ENCODE results near the gene HJURP. TPM values are rescaled to one million over a fixed set of nuclear protein-coding genes. Genes with fewer than 3 reads are reported as not detected.

Gene HJURP
- total RNA-seq, 1 donor from 2014 or later, result 1.5 TPM

GRCh38 chr2:233832869-233833311, 21.4 kb downstream of the HJURP start:
- intact Hi-C loops (cut with DNase I), result no loop called here
- ATAC-seq (no peak), DNase-seq (no peak)
- Histone ChIP-seq H3K27ac (no peak overlapping the region), H3K27me3 (ENCODE audit: low read depth) (no peaks in the 10 kb centered on the region), H3K4me1 (no peaks in the 10 kb centered on the region), H3K4me3 (no peak overlapping the region), H3K9me3 (no peaks in the 10 kb centered on the region), H3K36me3 (no peaks in the 10 kb centered on the region)
- no peak for TF ChIP-seq CTCF (IDR thresholded peaks at IDR 0.05)

GRCh38 chr2:233832414-233832813, 21.9 kb downstream of the HJURP start:
- no peak for ATAC-seq
- no peaks in the 10 kb centered on the region for H3K9me3 ChIP-seq
- TF ChIP-seq CTCF (IDR thresholded peaks at IDR 0.05), result no peak
- H3K27me3 ChIP-seq (ENCODE audit: low read depth), result no peaks in the 10 kb centered on the region
- no peak for DNase-seq
- no peak overlapping the region for H3K4me3 ChIP-seq
- H3K27ac ChIP-seq, result no peak overlapping the region
- intact Hi-C loops (cut with DNase I), result no loop called here
- no peaks in the 10 kb centered on the region for H3K36me3 ChIP-seq
- no peaks in the 10 kb centered on the region for H3K4me1 ChIP-seq

- DNase-seq (no peak), ATAC-seq (no peak)
- Histone ChIP-seq H3K9me3 (no peaks in the 10 kb centered on the region), H3K4me1 (no peaks in the 10 kb centered on the region), H3K36me3 (no peaks in the 10 kb centered on the region), H3K27me3 (ENCODE audit: low read depth) (no peaks in the 10 kb centered on the region), H3K4me3 (no peak overlapping the region), H3K27ac (no peak overlapping the region)
- intact Hi-C loops (cut with DNase I), result no loop called here
- TF ChIP-seq CTCF (IDR thresholded peaks at IDR 0.05), result no peak
Measured at GRCh38 chr2:233831861-233832260, 22.5 kb downstream of the HJURP start.

- ATAC-seq (no peak), DNase-seq (no peak)
- Histone ChIP-seq H3K36me3 (no peaks in the 10 kb centered on the region), H3K27ac (no peak overlapping the region), H3K4me1 (no peaks in the 10 kb centered on the region), H3K27me3 (ENCODE audit: low read depth) (no peaks in the 10 kb centered on the region), H3K4me3 (no peak overlapping the region), H3K9me3 (no peaks in the 10 kb centered on the region)
- intact Hi-C loops (cut with DNase I), result no loop called here
- no peak for TF ChIP-seq CTCF (IDR thresholded peaks at IDR 0.05)
Measured at GRCh38 chr2:233831011-233831721, 23.2 kb downstream of the HJURP start.

GRCh38 chr2:233830111-233830802, 24.1 kb downstream of the HJURP start:
- Histone ChIP-seq H3K27ac (no peak overlapping the region), H3K27me3 (ENCODE audit: low read depth) (no peaks in the 10 kb centered on the region), H3K4me3 (no peak overlapping the region), H3K4me1 (no peaks in the 10 kb centered on the region), H3K36me3 (no peaks in the 10 kb centered on the region), H3K9me3 (no peaks in the 10 kb centered on the region)
- intact Hi-C loops (cut with DNase I), result no loop called here
- TF ChIP-seq CTCF (IDR thresholded peaks at IDR 0.05), result no peak
- no peak for DNase-seq
- no peak for ATAC-seq
